WERI-Rb-1 (cell line): ENCODE data around the gene TM9SF3.
A peak's percentile ranks its signal among the peaks of the same experiment; 100 is the strongest.
"Not testable (repeated sequence)": the region's sequence is repeated elsewhere in the genome, so short reads cannot be mapped to it uniquely, and the experiment has no call there.

Experiments
- DNase-seq: peaks from one replicate; pipeline ENCODE4 v3.0.0-alpha.2; 2020
- H3K27ac ChIP-seq: fragments of 250-450 bp; sonication (Bioruptor Pico); 2 replicates; pipeline ENCODE4 v1.5.1; 2020; ENCODE audit warnings: mild to moderate bottlenecking, moderate library complexity
- H3K27me3 ChIP-seq: fragments of 250-450 bp; sonication (Bioruptor Pico); 2 replicates; pipeline ENCODE4 v1.5.1; 2021; ENCODE audit warnings: mild to moderate bottlenecking, low read depth, moderate library complexity; ENCODE audit not compliant: insufficient read depth, severe bottlenecking
- H3K36me3 ChIP-seq: fragments of 250-450 bp; sonication (Bioruptor Pico); 2 replicates; pipeline ENCODE4 v1.5.1; 2020; ENCODE audit warnings: mild to moderate bottlenecking, moderate library complexity
- H3K4me3 ChIP-seq: 2 replicates; pipeline ENCODE4 v1.5.1; 2011; ENCODE audit warnings: low read depth, mild to moderate bottlenecking, control low read depth, low read length
- H3K9me3 ChIP-seq: fragments of 250-450 bp; sonication (Bioruptor Pico); 2 replicates; pipeline ENCODE4 v1.5.1; 2021; ENCODE audit warnings: mild to moderate bottlenecking, moderate library complexity; ENCODE audit not compliant: severe bottlenecking
- TF ChIP-seq, protein P1 (sequence below): IDR thresholded peaks from 2 replicates; pipeline ENCODE4 v1.5.1; 2011; ENCODE audit warnings: low read depth, mild to moderate bottlenecking, control low read depth, inconsistent platforms, low read length

The TM9SF3 gene

DNA sequence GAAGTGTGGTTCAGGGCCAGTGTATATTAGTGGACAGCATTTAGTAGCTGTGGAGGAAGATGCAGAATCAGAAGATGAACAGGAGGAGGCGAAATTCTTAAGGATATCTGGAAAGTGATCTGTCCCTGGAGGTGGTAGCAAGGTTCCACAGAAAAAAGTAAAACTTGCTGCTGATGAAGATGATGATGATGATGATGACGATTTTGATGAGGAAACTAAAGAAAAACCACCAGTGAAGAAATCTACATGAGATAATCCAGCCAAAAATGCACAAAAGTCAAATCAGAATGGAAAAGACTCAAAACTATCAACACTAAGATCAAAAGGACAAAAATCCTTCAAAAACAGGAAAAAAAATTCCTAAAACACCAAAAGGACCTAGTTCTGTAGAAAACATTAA, 26.3 kb downstream of the TM9SF3 start:
- no peak for DNase-seq
- Histone ChIP-seq H3K27me3 (no peaks in the 10 kb centered on the region), H3K36me3 (peaks cover 56% of the 10 kb centered on the region), H3K4me3 (no peak overlapping the region), H3K27ac (no peak overlapping the region), H3K9me3 (no peaks in the 10 kb centered on the region)
- TF ChIP-seq, protein P1, sequence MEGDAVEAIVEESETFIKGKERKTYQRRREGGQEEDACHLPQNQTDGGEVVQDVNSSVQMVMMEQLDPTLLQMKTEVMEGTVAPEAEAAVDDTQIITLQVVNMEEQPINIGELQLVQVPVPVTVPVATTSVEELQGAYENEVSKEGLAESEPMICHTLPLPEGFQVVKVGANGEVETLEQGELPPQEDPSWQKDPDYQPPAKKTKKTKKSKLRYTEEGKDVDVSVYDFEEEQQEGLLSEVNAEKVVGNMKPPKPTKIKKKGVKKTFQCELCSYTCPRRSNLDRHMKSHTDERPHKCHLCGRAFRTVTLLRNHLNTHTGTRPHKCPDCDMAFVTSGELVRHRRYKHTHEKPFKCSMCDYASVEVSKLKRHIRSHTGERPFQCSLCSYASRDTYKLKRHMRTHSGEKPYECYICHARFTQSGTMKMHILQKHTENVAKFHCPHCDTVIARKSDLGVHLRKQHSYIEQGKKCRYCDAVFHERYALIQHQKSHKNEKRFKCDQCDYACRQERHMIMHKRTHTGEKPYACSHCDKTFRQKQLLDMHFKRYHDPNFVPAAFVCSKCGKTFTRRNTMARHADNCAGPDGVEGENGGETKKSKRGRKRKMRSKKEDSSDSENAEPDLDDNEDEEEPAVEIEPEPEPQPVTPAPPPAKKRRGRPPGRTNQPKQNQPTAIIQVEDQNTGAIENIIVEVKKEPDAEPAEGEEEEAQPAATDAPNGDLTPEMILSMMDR, result no peak

DNA sequence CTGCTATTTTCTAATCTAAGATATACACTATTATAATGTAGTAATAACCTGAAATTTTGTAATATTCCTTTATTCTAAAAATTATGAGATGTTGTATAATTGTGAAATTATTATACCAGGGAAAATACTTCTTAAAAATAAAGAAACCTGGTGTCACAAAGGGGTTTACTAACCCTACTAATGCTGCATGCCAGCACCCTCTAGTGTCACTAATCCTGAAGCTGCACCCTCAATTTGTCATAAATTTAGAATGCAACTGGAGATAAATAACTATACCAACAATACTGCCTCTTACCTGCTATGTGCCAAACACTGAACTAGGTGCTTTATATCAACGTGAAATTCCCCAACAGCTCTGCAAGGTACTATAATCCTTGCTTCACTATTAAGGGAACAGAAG, 30.8 kb downstream of the TM9SF3 start:
- Histone ChIP-seq H3K27ac (no peak overlapping the region), H3K36me3 (peaks cover 32% of the 10 kb centered on the region)

DNA sequence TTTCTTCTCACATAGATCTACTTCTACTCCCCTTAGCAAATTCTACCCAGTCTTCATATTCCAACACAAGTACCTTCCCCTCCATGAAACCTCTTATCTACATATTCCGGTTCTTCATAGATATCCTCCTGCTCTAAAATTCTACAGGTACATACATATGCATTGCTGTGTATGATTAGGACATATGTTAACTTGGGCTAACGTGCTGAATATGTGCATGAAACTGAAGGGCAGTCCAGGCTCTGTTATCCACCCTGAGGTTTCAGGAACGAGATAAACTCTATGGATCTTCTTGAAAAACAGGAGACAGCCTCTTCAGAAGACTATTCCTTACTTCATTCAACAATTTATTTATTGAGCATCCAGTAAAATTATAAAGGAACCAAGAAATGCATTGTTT, 31.5 kb downstream of the TM9SF3 start:
- Histone ChIP-seq H3K27me3 (no peaks in the 10 kb centered on the region), H3K4me3 (no peak overlapping the region), H3K9me3 (no peaks in the 10 kb centered on the region), H3K36me3 (peaks cover 34% of the 10 kb centered on the region), H3K27ac (no peak overlapping the region)
- no peak for DNase-seq
- TF ChIP-seq, protein P1, result no peak

More for the DNA sequence above, 30.8 kb downstream of the TM9SF3 start:
- Histone ChIP-seq H3K9me3 (no peaks in the 10 kb centered on the region), H3K4me3 (no peak overlapping the region), H3K27me3 (no peaks in the 10 kb centered on the region)
- no peak for DNase-seq
- TF ChIP-seq, protein P1, result peak; percentile 41; the same call in 1 of the 2 replicates

DNA sequence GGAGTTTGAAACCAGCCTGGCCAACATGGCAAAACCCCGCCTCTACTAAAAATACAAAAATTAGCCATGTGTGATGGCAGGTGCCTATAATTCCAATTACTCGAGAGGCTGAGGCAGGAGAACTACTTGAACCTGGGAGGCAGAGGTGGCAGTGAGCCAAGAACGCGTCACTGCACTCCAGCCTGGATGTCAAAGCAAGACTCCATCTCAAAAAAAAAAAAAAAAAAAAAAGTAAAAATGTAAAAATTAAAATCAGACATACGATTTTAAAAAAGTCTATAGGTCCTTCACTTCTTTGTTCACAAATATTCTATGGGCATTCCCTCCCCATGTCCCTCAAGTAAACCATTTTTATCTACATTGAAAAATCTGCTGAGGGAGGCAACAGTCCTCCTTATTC, 38.2 kb downstream of the TM9SF3 start:
- no peak for DNase-seq
- Histone ChIP-seq H3K36me3 (peaks cover 55% of the 10 kb centered on the region), H3K9me3 (no peaks in the 10 kb centered on the region)

DNA sequence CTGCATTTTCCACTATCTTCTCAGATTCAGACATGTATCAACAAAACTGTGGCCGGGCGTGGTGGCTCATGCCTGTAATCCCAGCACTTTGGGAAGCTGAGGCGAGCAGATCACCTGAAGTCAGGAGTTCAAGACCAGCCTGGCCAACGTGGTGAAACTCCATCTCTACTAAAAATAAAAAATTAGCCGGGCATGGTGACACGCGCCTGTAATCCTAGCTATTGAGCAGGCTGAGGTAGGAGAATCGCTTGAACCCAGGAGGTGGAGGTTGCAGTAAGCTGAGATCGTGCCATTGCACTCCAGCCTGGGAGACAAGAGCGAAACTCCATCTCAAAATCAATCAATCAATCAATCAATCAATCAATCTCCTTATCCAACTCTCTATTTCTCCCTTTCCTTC, 41.3 kb downstream of the TM9SF3 start:
- not testable (repeated sequence) for DNase-seq, H3K9me3 ChIP-seq, H3K4me3 ChIP-seq, H3K27ac ChIP-seq, H3K27me3 ChIP-seq
- H3K36me3 ChIP-seq, result peaks cover 69% of the 10 kb centered on the region

More for the DNA sequence above, 38.2 kb downstream of the TM9SF3 start:
- no peak overlapping the region for H3K4me3 ChIP-seq
- TF ChIP-seq, protein P1, result no peak
- no peaks in the 10 kb centered on the region for H3K27me3 ChIP-seq
- H3K27ac ChIP-seq, result no peak overlapping the region

DNA sequence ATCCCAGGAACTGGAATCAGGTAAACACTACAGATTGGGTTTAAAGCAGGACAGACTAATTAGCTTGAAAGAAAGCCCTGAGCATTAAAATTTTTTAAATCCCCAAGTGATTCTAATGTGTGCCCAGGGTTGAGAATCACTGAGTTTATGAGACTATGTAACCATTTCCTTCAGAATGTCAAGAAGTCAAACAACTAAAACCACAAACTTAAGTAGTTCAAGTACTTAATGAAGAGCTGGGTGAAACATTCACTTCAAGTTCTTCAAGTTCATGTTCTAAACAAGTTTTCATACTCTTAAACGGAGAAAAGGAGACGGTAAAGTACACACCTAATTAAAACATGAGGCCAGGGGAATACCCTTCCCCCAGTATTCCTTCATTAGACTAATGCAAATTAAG, 44.9 kb downstream of the TM9SF3 start:
- TF ChIP-seq, protein P1, result no peak
- Histone ChIP-seq H3K27ac (no peak overlapping the region), H3K27me3 (no peaks in the 10 kb centered on the region), H3K36me3 (peaks cover 68% of the 10 kb centered on the region), H3K9me3 (no peaks in the 10 kb centered on the region), H3K4me3 (no peak overlapping the region)
- DNase-seq, result no peak
